ENCODE measurements around the gene EYS. TPM values are rescaled to one million over a fixed set of nuclear protein-coding genes. Genes with fewer than 3 reads are reported as not detected.
"Not testable (repeated sequence)": the region's sequence is repeated elsewhere in the genome, so short reads cannot be mapped to it uniquely, and the experiment has no call there.

The EYS gene
- total RNA-seq, 1 donor from 2014 or later, result 2.1 TPM

DNA sequence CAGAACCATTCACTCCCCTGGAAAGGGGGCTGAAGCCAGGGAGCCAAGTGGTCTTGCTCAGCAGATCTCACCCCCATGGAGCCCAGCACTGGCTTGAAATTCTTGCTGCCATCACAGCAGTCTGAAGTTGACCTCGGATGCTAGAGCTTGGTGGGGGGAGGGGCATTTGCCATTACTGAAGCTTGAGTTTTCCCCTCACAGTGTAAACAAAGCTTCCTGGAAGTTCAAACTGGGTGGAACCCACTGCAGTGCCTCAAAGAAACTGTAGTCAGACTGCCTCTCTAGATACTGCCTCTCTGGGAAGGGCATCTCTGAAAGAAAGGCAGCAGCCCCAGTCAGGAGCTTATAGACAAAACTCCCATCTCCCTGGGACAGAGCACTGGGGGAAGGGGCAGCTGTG, 1819.2 kb downstream of the EYS start:
- not testable (repeated sequence) for H3K9ac ChIP-seq (ENCODE audit: low read depth in 1 of 3, low read length in 3 of 3); H3K9me3 ChIP-seq (ENCODE audit: control insufficient read depth in 3 of 3, low read length in 3 of 3); H3K27ac ChIP-seq (ENCODE audit: low read depth, low read length)

GRCh38 chr6:63887002-63887751, 1819.8 kb downstream of the EYS start:
- no peaks in the 10 kb centered on the region for H3K36me3 ChIP-seq (ENCODE audit: control insufficient read depth in 3 of 3, insufficient read depth in 3 of 3, low read length in 3 of 3)
- no peak overlapping the region for H3K4me3 ChIP-seq (ENCODE audit: low read length in 3 of 3)

More for the DNA sequence above, 1819.2 kb downstream of the EYS start:
- not testable (repeated sequence) for H3K4me3 ChIP-seq (ENCODE audit: low read length in 3 of 3); H3K27me3 ChIP-seq (ENCODE audit: control insufficient read depth in 3 of 3, insufficient read depth in 3 of 3, low read length in 3 of 3); H3K4me1 ChIP-seq (ENCODE audit: control insufficient read depth in 3 of 3, insufficient read depth in 3 of 3, low read length in 3 of 3); H3K36me3 ChIP-seq (ENCODE audit: control insufficient read depth in 3 of 3, insufficient read depth in 3 of 3, low read length in 3 of 3)

GRCh38 chr6:63886341-63886740, 1820.7 kb downstream of the EYS start:
- H3K27ac ChIP-seq (ENCODE audit: low read depth, low read length), result no peak overlapping the region
- no peaks in the 10 kb centered on the region for H3K36me3 ChIP-seq (ENCODE audit: control insufficient read depth in 3 of 3, insufficient read depth in 3 of 3, low read length in 3 of 3)
- no peaks in the 10 kb centered on the region for H3K4me1 ChIP-seq (ENCODE audit: control insufficient read depth in 3 of 3, insufficient read depth in 3 of 3, low read length in 3 of 3)
- H3K9ac ChIP-seq (ENCODE audit: low read depth in 1 of 3, low read length in 3 of 3), result no peak overlapping the region
- H3K4me3 ChIP-seq (ENCODE audit: low read length in 3 of 3), result no peak overlapping the region
- H3K9me3 ChIP-seq (ENCODE audit: control insufficient read depth in 3 of 3, low read length in 3 of 3), result no peaks in the 10 kb centered on the region
- H3K27me3 ChIP-seq (ENCODE audit: control insufficient read depth in 3 of 3, insufficient read depth in 3 of 3, low read length in 3 of 3), result no peaks in the 10 kb centered on the region

More at GRCh38 chr6:63887002-63887751, 1819.8 kb downstream of the EYS start:
- Histone ChIP-seq H3K27me3 (ENCODE audit: control insufficient read depth in 3 of 3, insufficient read depth in 3 of 3, low read length in 3 of 3) (no peaks in the 10 kb centered on the region), H3K9ac (ENCODE audit: low read depth in 1 of 3, low read length in 3 of 3) (no peak overlapping the region), H3K4me1 (ENCODE audit: control insufficient read depth in 3 of 3, insufficient read depth in 3 of 3, low read length in 3 of 3) (no peaks in the 10 kb centered on the region), H3K27ac (ENCODE audit: low read depth, low read length) (no peak overlapping the region), H3K9me3 (ENCODE audit: control insufficient read depth in 3 of 3, low read length in 3 of 3) (no peaks in the 10 kb centered on the region)

- Histone ChIP-seq H3K9me3 (ENCODE audit: control insufficient read depth in 3 of 3, low read length in 3 of 3) (no peaks in the 10 kb centered on the region), H3K36me3 (ENCODE audit: control insufficient read depth in 3 of 3, insufficient read depth in 3 of 3, low read length in 3 of 3) (no peaks in the 10 kb centered on the region), H3K4me1 (ENCODE audit: control insufficient read depth in 3 of 3, insufficient read depth in 3 of 3, low read length in 3 of 3) (no peaks in the 10 kb centered on the region), H3K27ac (ENCODE audit: low read depth, low read length) (no peak overlapping the region), H3K27me3 (ENCODE audit: control insufficient read depth in 3 of 3, insufficient read depth in 3 of 3, low read length in 3 of 3) (no peaks in the 10 kb centered on the region), H3K4me3 (ENCODE audit: low read length in 3 of 3) (no peak overlapping the region), H3K9ac (ENCODE audit: low read depth in 1 of 3, low read length in 3 of 3) (no peak overlapping the region)
Measured at GRCh38 chr6:63883597-63883996, 1823.4 kb downstream of the EYS start.

- Histone ChIP-seq H3K36me3 (ENCODE audit: control insufficient read depth in 3 of 3, insufficient read depth in 3 of 3, low read length in 3 of 3) (no peaks in the 10 kb centered on the region), H3K9ac (ENCODE audit: low read depth in 1 of 3, low read length in 3 of 3) (no peak overlapping the region), H3K9me3 (ENCODE audit: control insufficient read depth in 3 of 3, low read length in 3 of 3) (no peaks in the 10 kb centered on the region), H3K4me3 (ENCODE audit: low read length in 3 of 3) (no peak overlapping the region), H3K4me1 (ENCODE audit: control insufficient read depth in 3 of 3, insufficient read depth in 3 of 3, low read length in 3 of 3) (no peaks in the 10 kb centered on the region), H3K27me3 (ENCODE audit: control insufficient read depth in 3 of 3, insufficient read depth in 3 of 3, low read length in 3 of 3) (no peaks in the 10 kb centered on the region), H3K27ac (ENCODE audit: low read depth, low read length) (no peak overlapping the region)
Measured at GRCh38 chr6:63882208-63882607, 1824.8 kb downstream of the EYS start.

DNA sequence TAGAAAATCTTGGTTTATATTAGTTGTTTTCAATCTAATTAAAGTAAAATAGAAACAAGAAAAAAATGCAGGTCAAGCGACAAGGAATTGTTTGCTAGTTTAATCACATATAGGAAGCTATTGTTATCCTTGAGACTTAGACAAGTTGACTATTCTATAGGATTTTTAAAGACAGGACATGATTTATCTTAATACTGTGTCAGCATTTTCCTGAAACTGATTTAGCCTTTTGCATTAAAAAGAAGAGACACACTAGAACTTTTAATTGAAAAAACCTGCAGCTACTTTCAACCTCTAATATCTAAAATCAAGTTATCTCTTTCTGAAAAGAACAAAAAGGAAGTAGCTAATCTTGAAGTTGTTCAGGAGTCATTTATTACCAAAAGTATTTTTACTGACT, 1825.2 kb downstream of the EYS start:
- Histone ChIP-seq H3K4me3 (ENCODE audit: low read length in 3 of 3) (no peak overlapping the region), H3K4me1 (ENCODE audit: control insufficient read depth in 3 of 3, insufficient read depth in 3 of 3, low read length in 3 of 3) (no peaks in the 10 kb centered on the region), H3K9ac (ENCODE audit: low read depth in 1 of 3, low read length in 3 of 3) (no peak overlapping the region), H3K27ac (ENCODE audit: low read depth, low read length) (no peak overlapping the region), H3K9me3 (ENCODE audit: control insufficient read depth in 3 of 3, low read length in 3 of 3) (no peaks in the 10 kb centered on the region), H3K27me3 (ENCODE audit: control insufficient read depth in 3 of 3, insufficient read depth in 3 of 3, low read length in 3 of 3) (no peaks in the 10 kb centered on the region), H3K36me3 (ENCODE audit: control insufficient read depth in 3 of 3, insufficient read depth in 3 of 3, low read length in 3 of 3) (no peaks in the 10 kb centered on the region)

DNA sequence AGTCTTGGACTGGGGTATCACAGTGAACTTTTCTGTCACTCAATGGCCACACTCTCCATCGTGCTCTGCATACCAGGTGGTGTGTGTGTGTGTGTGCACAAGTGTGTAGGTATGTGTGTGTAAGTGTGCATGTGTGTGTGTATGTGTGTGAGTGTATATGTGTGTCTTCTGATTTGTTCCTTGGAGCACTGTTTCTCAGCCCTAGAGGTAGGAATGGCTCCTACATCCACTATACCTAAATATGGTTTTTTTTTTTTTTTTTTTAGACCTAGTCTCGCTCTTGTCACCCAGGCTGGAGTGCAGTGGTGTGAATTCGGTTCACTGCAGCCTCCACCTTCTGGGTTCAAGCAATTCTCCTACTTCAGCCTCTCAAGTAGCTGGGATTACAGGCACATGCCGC, 1834.8 kb downstream of the EYS start:
- Histone ChIP-seq H3K4me1 (ENCODE audit: control insufficient read depth in 3 of 3, insufficient read depth in 3 of 3, low read length in 3 of 3) (no peaks in the 10 kb centered on the region), H3K27me3 (ENCODE audit: control insufficient read depth in 3 of 3, insufficient read depth in 3 of 3, low read length in 3 of 3) (no peaks in the 10 kb centered on the region), H3K9ac (ENCODE audit: low read depth in 1 of 3, low read length in 3 of 3) (no peak overlapping the region), H3K27ac (ENCODE audit: low read depth, low read length) (no peak overlapping the region), H3K9me3 (ENCODE audit: control insufficient read depth in 3 of 3, low read length in 3 of 3) (no peaks in the 10 kb centered on the region), H3K4me3 (ENCODE audit: low read length in 3 of 3) (no peak overlapping the region), H3K36me3 (ENCODE audit: control insufficient read depth in 3 of 3, insufficient read depth in 3 of 3, low read length in 3 of 3) (no peaks in the 10 kb centered on the region)

- Histone ChIP-seq H3K4me1 (ENCODE audit: control insufficient read depth in 3 of 3, insufficient read depth in 3 of 3, low read length in 3 of 3) (no peaks in the 10 kb centered on the region), H3K9ac (ENCODE audit: low read depth in 1 of 3, low read length in 3 of 3) (no peak overlapping the region), H3K27ac (ENCODE audit: low read depth, low read length) (no peak overlapping the region), H3K36me3 (ENCODE audit: control insufficient read depth in 3 of 3, insufficient read depth in 3 of 3, low read length in 3 of 3) (no peaks in the 10 kb centered on the region), H3K9me3 (ENCODE audit: control insufficient read depth in 3 of 3, low read length in 3 of 3) (no peaks in the 10 kb centered on the region), H3K27me3 (ENCODE audit: control insufficient read depth in 3 of 3, insufficient read depth in 3 of 3, low read length in 3 of 3) (no peaks in the 10 kb centered on the region), H3K4me3 (ENCODE audit: low read length in 3 of 3) (no peak overlapping the region)
Measured at GRCh38 chr6:63868351-63868750, 1838.7 kb downstream of the EYS start.

GRCh38 chr6:63864671-63865318, 1842.2 kb downstream of the EYS start:
- Histone ChIP-seq H3K9ac (ENCODE audit: low read depth in 1 of 3, low read length in 3 of 3) (no peak overlapping the region), H3K4me1 (ENCODE audit: control insufficient read depth in 3 of 3, insufficient read depth in 3 of 3, low read length in 3 of 3) (no peaks in the 10 kb centered on the region), H3K9me3 (ENCODE audit: control insufficient read depth in 3 of 3, low read length in 3 of 3) (no peaks in the 10 kb centered on the region), H3K27me3 (ENCODE audit: control insufficient read depth in 3 of 3, insufficient read depth in 3 of 3, low read length in 3 of 3) (no peaks in the 10 kb centered on the region), H3K4me3 (ENCODE audit: low read length in 3 of 3) (no peak overlapping the region), H3K27ac (ENCODE audit: low read depth, low read length) (no peak overlapping the region), H3K36me3 (ENCODE audit: control insufficient read depth in 3 of 3, insufficient read depth in 3 of 3, low read length in 3 of 3) (no peaks in the 10 kb centered on the region)

- Histone ChIP-seq H3K4me1 (ENCODE audit: control insufficient read depth in 3 of 3, insufficient read depth in 3 of 3, low read length in 3 of 3) (no peaks in the 10 kb centered on the region), H3K36me3 (ENCODE audit: control insufficient read depth in 3 of 3, insufficient read depth in 3 of 3, low read length in 3 of 3) (no peaks in the 10 kb centered on the region)
Measured at GRCh38 chr6:63864061-63864460, 1843.0 kb downstream of the EYS start.

More at GRCh38 chr6:63864061-63864460, 1843.0 kb downstream of the EYS start:
- Histone ChIP-seq H3K4me3 (ENCODE audit: low read length in 3 of 3) (no peak overlapping the region), H3K27ac (ENCODE audit: low read depth, low read length) (no peak overlapping the region), H3K9ac (ENCODE audit: low read depth in 1 of 3, low read length in 3 of 3) (no peak overlapping the region), H3K27me3 (ENCODE audit: control insufficient read depth in 3 of 3, insufficient read depth in 3 of 3, low read length in 3 of 3) (no peaks in the 10 kb centered on the region), H3K9me3 (ENCODE audit: control insufficient read depth in 3 of 3, low read length in 3 of 3) (no peaks in the 10 kb centered on the region)

Data from skeletal muscle tissue (tissue), 4 donors.